A673 (cell line): ENCODE data around the gene NEK5. TPM values are rescaled to one million over a fixed set of nuclear protein-coding genes. Genes with fewer than 3 reads are reported as not detected.

Experiments
- BruUV-seq: library from RNA; stranded (reverse); fragments of 400-500 nt; replicated peaks from 2 replicates; lab custom pipeline; 2021; lab: Mats Ljungman, UMichigan
- CTCF ChIA-PET: fragments of 300-600 bp; sonication (Branson Sonifier 250); formaldehyde crosslinking; loops from one replicate; lab custom pipeline; 2022; ENCODE audit warnings: antibody characterized with exemption; lab: Charles Lee
- POLR2A ChIA-PET: fragments of 300-600 bp; sonication (Branson Sonifier 250); formaldehyde crosslinking; loops from one replicate; lab custom pipeline; 2022; ENCODE audit warnings: antibody characterized with exemption; ENCODE audit not compliant: low non-redundant PET; lab: Charles Lee
- DNase-seq: peaks from one replicate; pipeline ENCODE4 v3.0.0-alpha.2; 2015; ENCODE audit warnings: low spot score
- H3K27ac ChIP-seq: fragments of 200-600 bp; sonication (generic); 2 replicates; pipeline ENCODE4 v1.5.1; 2016; ENCODE audit warnings: mixed run types, low read depth, mild to moderate bottlenecking, mixed read lengths, antibody characterized with exemption, low read length; ENCODE audit not compliant: poor library complexity, severe bottlenecking
- H3K27me3 ChIP-seq: fragments of 200-600 bp; sonication (generic); replicated peaks from 2 replicates; pipeline ENCODE4 v1.6.1; 2017; ENCODE audit warnings: mixed run types, low read depth, mild to moderate bottlenecking, mixed read lengths, antibody characterized with exemption, low read length; ENCODE audit not compliant: insufficient read depth, poor library complexity
- H3K36me3 ChIP-seq: fragments of 200-600 bp; sonication (generic); 2 replicates; pipeline ENCODE4 v1.6.1; 2016; ENCODE audit warnings: mixed run types, mild to moderate bottlenecking, mixed read lengths, antibody characterized with exemption, low read length; ENCODE audit not compliant: insufficient read depth, poor library complexity, severe bottlenecking
- H3K4me1 ChIP-seq: fragments of 200-600 bp; sonication (generic); 2 replicates; pipeline ENCODE4 v1.6.1; 2017; ENCODE audit warnings: mixed run types, mild to moderate bottlenecking, mixed read lengths, antibody characterized with exemption, low read length; ENCODE audit not compliant: insufficient read depth, poor library complexity, severe bottlenecking
- H3K4me3 ChIP-seq: fragments of 200-600 bp; sonication (generic); 2 replicates; pipeline ENCODE4 v1.5.1; 2016; ENCODE audit warnings: low read depth, mixed run types, mild to moderate bottlenecking, mixed read lengths, low read length; ENCODE audit not compliant: poor library complexity, severe bottlenecking
- H3K9me3 ChIP-seq: fragments of 200-600 bp; sonication (generic); 2 replicates; pipeline ENCODE4 v1.6.1; 2016; ENCODE audit warnings: mixed run types, low read depth, mild to moderate bottlenecking, mixed read lengths, antibody characterized with exemption, low read length; ENCODE audit not compliant: poor library complexity, severe bottlenecking
- CTCF ChIP-seq: fragments of 300-800, 200-600 bp; sonication (generic); conservative IDR thresholded peaks from 2 replicates; pipeline ENCODE4 v1.5.1; 2017; ENCODE audit warnings: low read depth, mild to moderate bottlenecking, antibody characterized with exemption, low read length, moderate library complexity, mixed read lengths
- EZH2 ChIP-seq: fragments of 200-600 bp; sonication (generic); IDR thresholded peaks from 2 replicates; pipeline ENCODE4 v1.6.1; 2017; ENCODE audit warnings: borderline replicate concordance, low read depth, mild to moderate bottlenecking, mixed read lengths, antibody characterized with exemption, low read length; ENCODE audit not compliant: poor library complexity, severe bottlenecking
- intact Hi-C: fragments of 100-400 bp; cut with micrococcal nuclease; formaldehyde crosslinking; loops from one replicate; pipeline ENCODE4 v1.10.0; 2022; ENCODE audit not compliant: unreplicated experiment
- total RNA-seq: library from RNA; stranded (reverse); gene quantifications from 2 replicates; pipeline ENCODE4 v1.2.3, GENCODE V29; 2021

Gene NEK5
- total RNA-seq, 1 experiment from 2014 or later: not detected

- no TSS peak for BruUV-seq
- DNase-seq: no peak
- no peaks in the 10 kb centered on the region for H3K36me3 ChIP-seq
- no peak overlapping the region for H3K4me3 ChIP-seq
- H3K9me3 ChIP-seq: no peaks in the 10 kb centered on the region
- TF ChIP-seq CTCF (no peak), EZH2 (no peak)
- no peak overlapping the region for H3K27ac ChIP-seq
- H3K4me1 ChIP-seq: no peaks in the 10 kb centered on the region
- intact Hi-C loops: no loop called here
- peaks cover 4% of the 10 kb centered on the region for H3K27me3 ChIP-seq
- CTCF ChIA-PET: no interaction called here
- POLR2A ChIA-PET: no interaction called here
Measured at GRCh38 chr13:51999510-51999911, 129.4 kb downstream of the NEK5 start.

DNA sequence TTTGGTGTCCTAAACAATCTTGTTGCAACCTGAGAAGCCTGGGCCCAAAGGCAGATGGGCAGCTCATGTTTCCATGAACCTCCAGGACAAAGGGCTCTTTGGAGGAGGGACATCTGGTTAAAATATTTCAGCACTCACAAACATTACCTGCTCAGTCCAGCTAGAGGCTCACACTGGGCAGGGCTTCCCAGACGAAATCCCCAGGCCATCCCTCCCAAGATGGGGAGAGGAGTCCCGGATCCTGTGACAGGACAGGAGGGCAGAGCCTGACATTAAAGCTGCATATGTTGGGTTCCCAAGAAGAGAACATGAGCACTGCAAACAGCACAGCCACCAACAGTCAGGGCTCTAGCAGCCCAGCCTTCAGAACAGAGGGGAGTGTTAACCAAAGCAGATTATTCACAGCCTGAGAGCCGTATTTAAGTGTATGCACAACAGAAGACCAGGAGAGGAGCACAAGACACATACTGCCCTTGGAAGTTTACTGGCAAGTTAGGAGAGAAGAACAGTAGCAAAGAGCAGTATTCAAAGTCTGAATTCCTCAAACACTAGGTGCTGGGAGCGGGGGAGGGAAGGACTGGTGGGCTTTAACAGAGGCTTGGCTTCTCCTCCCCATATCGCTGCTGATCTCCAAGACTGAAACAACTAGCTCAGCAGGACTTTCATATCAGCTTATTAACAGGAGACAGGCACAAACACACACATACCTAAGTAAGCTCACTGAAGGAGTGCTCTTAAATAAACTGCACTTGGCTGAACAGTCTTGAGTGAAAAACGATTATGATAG lies 130.0 kb downstream of the NEK5 start:
- POLR2A ChIA-PET: no interaction called here
- intact Hi-C loops: no loop called here

DNA sequence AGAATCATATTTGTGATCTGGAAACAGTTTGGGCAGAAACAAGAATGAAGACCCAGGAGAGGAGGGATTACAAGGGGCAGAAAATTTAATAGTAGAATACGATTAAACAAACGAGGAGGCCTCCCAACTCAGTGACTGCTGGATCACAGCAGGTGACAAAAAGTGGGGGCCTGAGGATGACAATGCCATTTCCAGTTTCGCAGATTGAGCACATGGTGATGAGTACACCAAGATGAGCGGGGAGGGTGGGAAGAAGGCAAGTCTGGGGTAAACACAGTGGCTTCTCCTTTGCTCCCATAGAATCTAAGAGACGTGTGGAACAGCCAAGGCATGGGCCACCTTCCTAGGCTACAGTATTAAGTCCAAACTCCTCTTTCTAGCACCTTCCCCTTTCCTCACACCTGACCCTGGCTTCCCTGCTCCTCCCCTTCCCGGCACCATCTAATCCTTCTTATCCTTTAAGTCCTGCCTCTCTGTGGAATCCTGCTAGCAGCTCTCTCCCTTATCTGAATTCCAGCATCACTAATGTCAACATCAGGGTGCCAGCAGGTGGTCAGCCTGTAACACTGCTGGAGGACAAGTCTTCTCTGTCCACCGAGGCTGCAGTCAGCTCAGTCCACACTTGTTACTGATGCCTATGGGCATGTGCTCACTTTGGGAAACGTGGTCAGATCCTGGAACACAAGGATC lies 131.1 kb downstream of the NEK5 start:
- no peaks in the 10 kb centered on the region for H3K4me1 ChIP-seq
- H3K9me3 ChIP-seq: no peaks in the 10 kb centered on the region
- DNase-seq: no peak
- H3K27me3 ChIP-seq: peaks cover 15% of the 10 kb centered on the region
- CTCF ChIA-PET: no interaction called here
- no peak overlapping the region for H3K4me3 ChIP-seq
- intact Hi-C loops: no loop called here
- no peaks in the 10 kb centered on the region for H3K36me3 ChIP-seq
- no peak overlapping the region for H3K27ac ChIP-seq
- TF ChIP-seq EZH2 (no peak), CTCF (no peak)
- BruUV-seq: no TSS peak
- POLR2A ChIA-PET: no interaction called here

More for the DNA sequence above, 130.0 kb downstream of the NEK5 start:
- no TSS peak for BruUV-seq
- DNase-seq: no peak
- Histone ChIP-seq H3K27ac (no peak overlapping the region), H3K27me3 (peaks cover 10% of the 10 kb centered on the region), H3K9me3 (no peaks in the 10 kb centered on the region), H3K4me1 (no peaks in the 10 kb centered on the region), H3K4me3 (no peak overlapping the region), H3K36me3 (no peaks in the 10 kb centered on the region)
- CTCF ChIA-PET: no interaction called here
- no peak for TF ChIP-seq CTCF
- no peak for TF ChIP-seq EZH2
